ENCODE results near the gene TYROBP. TPM values are rescaled to one million over a fixed set of nuclear protein-coding genes. Genes with fewer than 3 reads are reported as not detected.
A peak's percentile ranks its signal among the peaks of the same experiment; 100 is the strongest.

Gene TYROBP
- polyA plus RNA-seq, 1 experiment, result not detected

- ChIA-PET POLR2A (interaction anchor here (0.6 to 1.5 kb wide), 6 partner anchors 30 to 418 kb away, joined by 3 to 4 read pairs (median 3); partner anchors contain the start of gene DMKN), CTCF (interaction anchor here (0.5 to 4.6 kb wide), 14 partner anchors 11 to 230 kb away, joined by 3 to 66 read pairs (median 4); partner anchors contain the start of genes LIN37 and NFKBID)
- Histone ChIP-seq H3K4me3 (ENCODE audit: low read depth, low read length) (peak overlapping the region; percentile 51), H3K27me3 (ENCODE audit: control insufficient read depth, insufficient read depth, low read length) (no peaks in the 10 kb centered on the region), H3K27ac (ENCODE audit: low read depth, low read length) (peak overlapping the region; percentile 11), H3K9me3 (ENCODE audit: control insufficient read depth, insufficient read depth, low read length) (no peaks in the 10 kb centered on the region)
- TF ChIP-seq CTCF (IDR thresholded peaks at IDR 0.05; ENCODE audit: low read depth, low read length), result peak; percentile 90
- DNase-seq (ENCODE audit: low read depth, low spot score), result peak; percentile 99
Measured at GRCh38 chr19:35931161-35931873, 23.2 kb upstream of the TYROBP start.

- Histone ChIP-seq H3K27me3 (ENCODE audit: control insufficient read depth, insufficient read depth, low read length) (no peaks in the 10 kb centered on the region), H3K9me3 (ENCODE audit: control insufficient read depth, insufficient read depth, low read length) (peaks cover 7% of the 10 kb centered on the region), H3K27ac (ENCODE audit: low read depth, low read length) (no peak overlapping the region), H3K4me3 (ENCODE audit: low read depth, low read length) (no peak overlapping the region)
- no peak for DNase-seq (ENCODE audit: low read depth, low spot score)
- TF ChIP-seq CTCF (IDR thresholded peaks at IDR 0.05; ENCODE audit: low read depth, low read length), result no peak
- ChIA-PET POLR2A (no interaction called here), CTCF (interaction anchor here (0.6 to 1.2 kb wide), 3 partner anchors 22 to 243 kb away, joined by 3 to 4 read pairs (median 3); no protein-coding TSS in a partner anchor)
Measured at GRCh38 chr19:35929876-35930275, 21.8 kb upstream of the TYROBP start.

GRCh38 chr19:35928507-35928906, 20.4 kb upstream of the TYROBP start:
- ChIA-PET POLR2A (interaction anchor here (0.6 kb wide), 1 partner anchor 45 kb away, joined by 3 read pairs; no protein-coding TSS in a partner anchor), CTCF (no interaction called here)
- Histone ChIP-seq H3K27ac (ENCODE audit: low read depth, low read length) (no peak overlapping the region), H3K9me3 (ENCODE audit: control insufficient read depth, insufficient read depth, low read length) (peaks cover 7% of the 10 kb centered on the region), H3K4me3 (ENCODE audit: low read depth, low read length) (no peak overlapping the region), H3K27me3 (ENCODE audit: control insufficient read depth, insufficient read depth, low read length) (peaks cover 3% of the 10 kb centered on the region)
- TF ChIP-seq CTCF (IDR thresholded peaks at IDR 0.05; ENCODE audit: low read depth, low read length), result no peak
- no peak for DNase-seq (ENCODE audit: low read depth, low spot score)

GRCh38 chr19:35925501-35925900, 17.4 kb upstream of the TYROBP start:
- ChIA-PET POLR2A (no interaction called here), CTCF (no interaction called here)
- Histone ChIP-seq H3K9me3 (ENCODE audit: control insufficient read depth, insufficient read depth, low read length) (peaks cover 7% of the 10 kb centered on the region), H3K4me3 (ENCODE audit: low read depth, low read length) (no peak overlapping the region), H3K27me3 (ENCODE audit: control insufficient read depth, insufficient read depth, low read length) (peaks cover 3% of the 10 kb centered on the region), H3K27ac (ENCODE audit: low read depth, low read length) (no peak overlapping the region)
- TF ChIP-seq CTCF (IDR thresholded peaks at IDR 0.05; ENCODE audit: low read depth, low read length), result no peak
- DNase-seq (ENCODE audit: low read depth, low spot score), result no peak

- POLR2A ChIA-PET, result no interaction called here
- CTCF ChIA-PET, result interaction anchor here (1.0 kb wide), 1 partner anchor 10 kb away, joined by 3 read pairs; no protein-coding TSS in a partner anchor
Measured at GRCh38 chr19:35921012-35921411, 12.9 kb upstream of the TYROBP start.

More at GRCh38 chr19:35921012-35921411, 12.9 kb upstream of the TYROBP start:
- Histone ChIP-seq H3K27ac (ENCODE audit: low read depth, low read length) (no peak overlapping the region), H3K9me3 (ENCODE audit: control insufficient read depth, insufficient read depth, low read length) (peaks cover 7% of the 10 kb centered on the region), H3K4me3 (ENCODE audit: low read depth, low read length) (no peak overlapping the region), H3K27me3 (ENCODE audit: control insufficient read depth, insufficient read depth, low read length) (peaks cover 9% of the 10 kb centered on the region)
- no peak for TF ChIP-seq CTCF (IDR thresholded peaks at IDR 0.05; ENCODE audit: low read depth, low read length)
- no peak for DNase-seq (ENCODE audit: low read depth, low spot score)

Data from AG04450 (cell line).